HG03108 (cell line): ENCODE results near the gene BLOC1S4.
"Not testable (repeated sequence)": the region's sequence is repeated elsewhere in the genome, so short reads cannot be mapped to it uniquely, and the experiment has no call there.

ENCODE experiments used
- ATAC-seq: cut with Tn5 transposase; IDR thresholded peaks from one replicate; pipeline ENCODE4 v1.9.1; 2021; ENCODE audit warnings: moderate library complexity; ENCODE audit not compliant: unreplicated experiment

BLOC1S4 gene

DNA sequence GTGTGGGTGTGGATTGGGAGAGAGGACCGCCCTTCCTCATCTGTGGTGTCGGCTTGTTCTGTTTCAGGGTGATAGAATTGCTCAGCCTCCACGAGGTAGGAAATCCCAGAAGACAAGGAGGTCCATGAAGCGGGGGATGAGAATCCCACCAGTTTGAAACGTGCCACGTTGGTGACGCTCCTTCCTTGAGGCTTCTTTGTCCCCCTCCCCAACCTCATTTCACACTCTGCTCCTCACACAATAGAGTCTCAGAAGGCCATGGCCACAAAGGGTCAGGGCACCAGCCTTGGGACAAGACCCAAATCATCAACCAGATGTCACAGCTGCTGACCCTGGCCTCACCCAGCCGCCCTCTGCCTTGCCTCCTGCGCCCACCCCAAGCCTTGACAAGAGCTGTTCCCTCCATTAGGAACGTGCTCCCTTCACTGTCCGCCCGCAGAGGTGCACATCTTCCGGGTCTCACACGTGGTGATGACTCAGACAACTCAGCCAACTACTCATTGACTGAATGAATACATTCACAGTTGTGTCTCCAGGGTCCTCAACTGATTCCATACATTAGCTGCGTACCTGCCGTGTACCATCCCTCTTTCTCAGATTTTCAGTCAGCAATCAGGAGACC, 18.3 kb downstream of the BLOC1S4 start:
- ATAC-seq = no peak

GRCh38 chr4:6739920-6740319, 23.9 kb downstream of the BLOC1S4 start:
- ATAC-seq = no peak

DNA sequence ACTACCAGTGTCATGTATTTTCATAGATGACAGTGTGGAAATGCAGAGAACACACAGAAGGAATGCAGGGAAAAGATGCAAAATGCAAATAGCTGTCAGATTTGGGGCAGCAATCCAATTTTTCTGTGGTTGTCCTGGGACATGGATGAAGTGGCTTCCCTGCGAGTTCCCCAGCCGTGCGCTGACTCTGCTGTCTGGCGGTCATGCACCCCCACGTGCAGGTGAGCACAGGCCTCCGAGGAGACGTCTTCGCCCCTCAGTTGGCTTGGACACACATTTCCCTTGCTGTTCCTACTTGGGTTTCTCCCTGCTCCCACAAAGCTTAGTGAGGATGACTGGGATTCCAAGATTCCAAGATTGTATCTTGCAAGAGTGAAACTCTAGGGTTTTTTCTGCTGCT, 24.4 kb downstream of the BLOC1S4 start:
- no peak for ATAC-seq

DNA sequence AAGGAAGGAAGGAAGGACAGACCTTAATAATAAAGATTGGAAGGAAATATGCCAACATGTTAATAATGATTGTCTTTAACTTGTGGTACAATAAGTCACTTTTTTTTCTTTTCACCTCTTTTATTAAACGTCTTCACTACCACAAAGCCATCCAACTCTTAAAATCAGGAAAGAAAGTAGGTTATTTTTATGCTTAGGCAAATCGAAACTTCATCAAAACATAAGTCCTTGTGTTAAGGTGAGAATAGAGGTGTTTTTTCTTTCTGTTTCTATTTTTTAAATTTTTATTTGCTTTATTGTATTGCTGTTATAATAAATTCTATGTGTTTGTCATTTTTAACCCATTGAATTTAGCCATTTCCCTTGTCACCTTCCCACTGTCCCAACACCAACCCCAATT, 26.5 kb downstream of the BLOC1S4 start:
- ATAC-seq = no peak

- ATAC-seq = no peak
Observed at GRCh38 chr4:6742989-6743388, 27.0 kb downstream of the BLOC1S4 start.

DNA sequence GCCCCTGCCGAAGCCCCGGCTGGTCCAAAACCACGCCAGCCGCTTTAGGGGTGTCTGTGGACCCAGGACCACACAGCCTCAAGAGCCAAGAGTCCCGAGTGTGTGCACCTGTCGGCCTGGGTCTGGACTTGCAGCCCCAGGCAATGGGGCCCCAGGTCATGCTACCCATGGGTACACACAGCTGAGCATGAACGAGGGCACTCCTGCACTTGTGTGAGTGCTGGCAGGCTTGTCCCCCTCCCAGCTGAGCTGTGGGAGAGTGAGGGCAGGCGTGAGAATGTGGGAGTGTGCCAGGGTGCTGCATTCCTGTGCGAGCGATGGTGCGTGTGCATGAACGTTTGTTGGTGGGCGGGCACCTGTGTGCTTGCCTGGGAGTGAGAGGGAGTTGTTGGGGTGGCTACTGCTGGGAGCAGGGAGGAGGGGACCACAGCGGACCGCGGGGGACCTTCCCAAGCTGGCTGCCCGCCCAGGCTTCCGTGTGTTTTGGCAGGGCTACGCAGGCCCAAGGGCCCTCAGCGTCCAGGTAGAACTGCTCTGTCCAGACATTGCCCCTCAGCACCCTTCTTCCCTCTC, 30.8 kb downstream of the BLOC1S4 start:
- ATAC-seq = no peak

DNA sequence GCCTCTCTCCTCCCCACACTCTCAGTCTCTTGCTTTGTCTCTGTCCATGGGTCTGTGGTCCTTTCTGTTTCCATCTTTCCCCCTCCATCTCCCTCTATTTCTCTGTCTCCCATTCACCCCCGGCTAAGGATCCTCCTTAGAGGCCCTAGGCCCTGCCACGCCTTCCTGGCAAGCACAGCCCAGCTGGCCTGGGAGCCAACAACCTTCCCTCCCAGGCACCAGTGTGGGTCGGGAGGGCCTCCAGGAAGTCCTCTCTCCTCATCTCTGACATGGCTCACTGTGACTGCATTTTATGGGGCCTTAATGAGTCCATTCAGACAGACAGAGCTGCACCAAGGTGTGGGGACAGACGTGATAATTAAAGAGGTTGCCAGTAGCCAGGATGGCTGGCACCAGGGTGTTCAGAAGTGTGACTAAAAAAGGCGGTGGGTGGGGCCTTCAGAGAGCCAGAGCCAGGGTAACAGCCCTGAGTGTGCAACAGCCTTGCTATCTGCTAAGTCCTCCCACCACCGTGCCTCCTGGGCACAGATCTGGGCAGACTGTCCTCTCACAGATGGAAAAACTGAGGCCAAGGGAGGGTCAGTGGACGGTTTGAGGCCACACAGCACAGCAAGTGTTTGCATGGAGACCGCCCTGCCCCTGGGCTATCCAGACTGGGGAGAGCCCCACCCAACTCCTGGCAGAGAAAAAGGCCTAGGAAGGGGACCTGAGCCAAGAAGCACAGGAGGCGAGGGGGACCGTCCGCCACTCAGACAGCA, 31.5 kb downstream of the BLOC1S4 start:
- no peak for ATAC-seq

- ATAC-seq = no peak
Observed at GRCh38 chr4:6748286-6748685, 32.3 kb downstream of the BLOC1S4 start.

DNA sequence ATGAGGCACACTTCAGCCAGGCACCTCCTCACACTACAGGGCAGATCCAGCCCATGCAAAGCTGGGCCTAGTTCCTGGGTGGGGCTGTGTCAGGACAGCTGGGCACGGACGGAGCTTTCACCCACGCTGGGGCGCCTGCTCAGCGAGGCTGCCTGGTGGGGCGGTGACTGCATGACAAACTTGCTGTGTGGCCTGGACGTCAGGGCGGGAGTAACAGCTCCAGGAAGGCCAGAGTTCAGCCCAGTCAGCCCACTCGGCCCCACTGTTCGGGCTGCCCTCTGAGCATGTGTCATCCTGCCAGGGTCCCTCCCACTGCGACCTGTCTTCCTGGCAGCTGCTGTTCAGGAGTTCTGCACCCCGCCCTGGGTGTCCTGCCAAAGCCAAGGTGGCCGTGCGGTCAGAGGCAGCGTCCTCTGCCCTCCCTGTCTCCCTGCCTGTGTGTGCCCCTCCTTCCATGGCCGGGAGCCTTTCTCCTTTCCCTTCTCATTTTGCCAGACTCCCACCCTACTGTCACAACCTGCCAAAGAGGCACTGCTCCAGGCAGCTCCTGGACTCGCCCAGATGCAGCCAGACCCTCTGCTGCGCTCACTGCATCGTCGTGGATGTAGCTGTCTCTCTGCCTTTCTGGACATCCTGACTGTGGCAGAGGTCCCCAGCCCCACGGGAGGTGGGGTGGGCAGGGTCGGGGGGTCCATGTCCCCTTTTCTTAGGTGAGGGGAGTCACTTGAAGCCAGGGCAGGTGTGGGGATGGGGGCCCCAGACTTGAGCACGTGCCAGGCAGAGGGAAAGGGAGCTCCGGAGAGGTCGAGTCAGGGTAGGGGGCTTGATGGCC, 33.6 kb downstream of the BLOC1S4 start:
- no peak for ATAC-seq

DNA sequence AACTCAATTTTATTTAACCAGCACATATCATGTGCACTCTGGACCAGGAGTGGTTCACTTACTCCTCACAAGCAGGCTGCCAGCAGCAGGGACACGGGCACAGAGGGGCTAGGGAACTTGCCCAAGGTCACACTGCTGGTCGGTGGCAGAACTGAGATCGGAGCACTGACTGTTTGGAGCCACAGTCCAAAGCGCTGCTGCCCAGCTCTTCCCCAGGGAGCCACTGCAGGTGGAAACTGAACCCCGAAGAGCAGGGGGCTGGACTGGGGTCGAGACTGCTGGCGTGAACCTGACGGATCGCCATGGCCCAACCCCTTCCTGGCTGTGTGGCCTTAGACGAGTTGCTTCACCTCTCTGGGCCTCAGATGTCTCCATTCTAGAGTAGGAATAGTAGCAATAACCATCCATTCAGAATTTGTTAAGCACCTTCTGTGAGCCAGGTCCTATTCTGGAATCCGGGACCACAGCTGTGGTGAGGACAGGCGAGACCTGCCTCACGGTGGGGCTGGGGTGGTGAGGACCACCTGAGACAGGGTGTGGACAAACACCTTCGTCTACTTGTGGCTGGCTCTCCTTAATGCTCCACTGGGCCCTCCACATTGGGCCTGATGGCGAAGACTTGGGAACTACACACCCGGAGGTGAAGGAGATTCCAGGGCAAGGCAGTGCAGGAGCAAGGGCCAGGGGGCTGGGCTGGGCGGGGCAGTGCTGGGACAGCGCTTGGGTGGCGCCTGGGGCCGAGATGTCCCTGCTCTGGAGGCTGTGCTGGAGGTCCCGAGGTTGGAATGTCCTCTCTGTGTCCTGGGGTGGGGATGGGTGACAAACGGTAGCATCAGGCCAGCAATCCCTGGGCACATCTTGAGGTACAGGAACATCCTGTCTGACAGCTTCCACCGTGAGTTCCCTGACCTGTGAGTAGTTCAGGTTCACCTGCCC, 34.6 kb downstream of the BLOC1S4 start:
- no peak for ATAC-seq

- no peak for ATAC-seq
Observed at GRCh38 chr4:6751611-6752485, 35.9 kb downstream of the BLOC1S4 start.

- no peak for ATAC-seq
Observed at GRCh38 chr4:6752486-6752829, 36.5 kb downstream of the BLOC1S4 start.

DNA sequence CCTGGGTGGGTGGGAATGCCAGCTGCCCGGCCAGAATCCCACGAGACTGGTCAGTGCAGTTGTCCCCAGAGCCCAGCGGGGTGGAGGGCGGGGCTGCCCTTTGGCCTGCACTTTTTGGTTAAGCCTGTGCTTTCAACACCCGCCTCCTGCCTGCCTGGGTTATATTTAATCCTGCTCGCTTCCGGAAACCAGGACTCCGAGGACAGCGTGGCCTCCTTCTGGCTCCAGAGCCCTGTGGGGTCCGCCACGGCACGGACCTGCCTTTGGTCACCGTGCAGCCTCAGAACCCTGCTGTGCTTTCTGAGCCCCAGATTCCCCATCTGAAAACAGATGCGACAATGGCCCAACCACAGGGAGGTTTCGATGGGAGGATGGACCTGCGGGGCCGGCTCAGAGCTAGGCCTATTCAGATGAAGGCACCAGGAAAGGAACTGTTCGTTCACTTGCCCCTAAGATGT, 37.2 kb downstream of the BLOC1S4 start:
- no peak for ATAC-seq

DNA sequence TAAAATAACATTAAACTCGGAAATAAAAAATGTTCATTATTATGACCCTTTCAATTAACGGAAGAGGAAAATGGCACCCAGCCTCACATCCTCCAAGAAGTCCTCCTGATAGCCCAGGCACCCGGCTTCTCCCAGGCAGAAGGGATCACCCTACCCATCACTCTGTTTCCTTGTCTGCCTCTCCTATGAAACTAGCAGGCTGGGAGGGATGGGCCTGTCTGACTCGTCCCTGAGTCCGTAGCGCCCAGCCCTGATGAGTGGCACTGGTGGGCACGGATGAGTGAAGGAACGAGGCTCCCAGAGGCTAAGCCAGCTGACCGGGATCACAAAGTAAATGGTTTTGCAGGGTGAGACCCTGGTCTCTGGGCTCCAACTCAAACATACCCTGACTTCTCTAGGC, 37.9 kb downstream of the BLOC1S4 start:
- ATAC-seq = no peak

GRCh38 chr4:6754481-6755087, 38.6 kb downstream of the BLOC1S4 start:
- no peak for ATAC-seq

GRCh38 chr4:6755088-6755753, 39.2 kb downstream of the BLOC1S4 start:
- no peak for ATAC-seq

- ATAC-seq = not testable (repeated sequence)
Observed at GRCh38 chr4:6756345-6756744, 40.4 kb downstream of the BLOC1S4 start.

- ATAC-seq = no peak
Observed at GRCh38 chr4:6758728-6759127, 42.8 kb downstream of the BLOC1S4 start.
